Activated CD4-positive, alpha-beta T cell treated with anti-CD3 and anti-CD28 coated beads, Interleukin-2, Interleukin-4, amounts not matched to agents 100 ng/mL and 50 ng/mL, durations not matched to agents 16 hours and 8 hours (primary cell): ENCODE measurements around the gene EMC7.
A peak's percentile ranks its signal among the peaks of the same experiment; 100 is the strongest.
"Not testable (repeated sequence)": the region's sequence is repeated elsewhere in the genome, so short reads cannot be mapped to it uniquely, and the experiment has no call there.

Source experiments
- DNase-seq: peaks from one replicate; pipeline ENCODE4 v3.0.0-alpha.2; 2020; ENCODE audit warnings: low spot score

EMC7 gene

DNA sequence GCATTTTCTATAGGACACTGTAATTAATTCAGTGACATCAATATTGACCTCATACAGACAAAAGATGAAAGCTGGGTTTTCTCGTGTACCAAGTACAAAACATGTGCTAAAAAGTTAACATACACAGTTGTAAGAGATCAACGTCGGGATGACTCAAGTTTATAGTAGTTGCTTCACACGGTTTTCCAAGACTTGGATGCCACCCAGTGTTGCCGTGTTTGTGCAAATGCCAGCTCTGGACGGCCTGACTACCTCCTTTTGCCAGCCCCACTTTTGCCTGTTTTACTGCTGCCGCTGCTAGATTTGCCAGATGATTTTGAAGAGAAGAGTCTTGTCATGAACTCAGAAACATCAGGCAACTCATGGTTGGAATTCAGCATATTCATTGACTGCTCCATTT is 17.6 kb downstream of the EMC7 start:
- DNase-seq = no peak

DNA sequence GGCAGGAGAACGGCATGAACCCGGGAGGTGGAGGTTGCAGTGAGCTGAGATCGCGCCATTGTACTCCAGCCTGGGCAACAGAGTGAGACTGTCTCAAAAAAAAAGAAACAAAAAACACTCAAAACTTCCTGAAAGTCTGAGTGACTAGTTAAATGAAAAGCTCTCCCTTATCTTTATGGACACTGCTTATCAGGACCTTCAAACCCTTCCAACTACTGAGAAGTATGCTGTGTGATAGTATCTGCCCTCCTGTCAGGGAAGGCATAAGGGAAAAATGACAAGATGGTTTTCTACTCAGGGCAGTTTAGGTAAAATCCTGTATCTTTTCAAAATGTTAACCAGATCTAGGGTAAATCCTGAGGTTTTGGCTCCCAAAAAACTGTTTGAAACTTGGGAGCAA is 21.8 kb downstream of the EMC7 start:
- no peak for DNase-seq

DNA sequence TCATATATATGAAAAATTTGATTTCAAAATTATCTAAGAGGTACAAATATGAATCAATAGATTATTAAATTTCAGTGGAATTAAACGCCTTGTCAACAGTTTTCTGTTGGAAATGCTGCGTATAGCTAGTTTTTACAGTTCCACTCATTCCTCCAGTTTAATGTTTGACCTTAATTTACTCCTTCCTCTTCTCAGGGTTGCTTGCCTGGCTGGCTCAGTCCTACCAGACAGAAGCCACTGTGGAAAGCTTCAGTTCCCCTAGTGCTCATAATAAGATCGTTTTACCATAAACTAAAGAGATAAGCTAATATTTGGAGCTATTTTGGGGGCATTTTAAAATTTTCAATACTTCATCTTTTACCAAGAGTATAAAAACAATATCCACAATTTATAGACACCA is 22.8 kb downstream of the EMC7 start:
- DNase-seq = no peak

DNA sequence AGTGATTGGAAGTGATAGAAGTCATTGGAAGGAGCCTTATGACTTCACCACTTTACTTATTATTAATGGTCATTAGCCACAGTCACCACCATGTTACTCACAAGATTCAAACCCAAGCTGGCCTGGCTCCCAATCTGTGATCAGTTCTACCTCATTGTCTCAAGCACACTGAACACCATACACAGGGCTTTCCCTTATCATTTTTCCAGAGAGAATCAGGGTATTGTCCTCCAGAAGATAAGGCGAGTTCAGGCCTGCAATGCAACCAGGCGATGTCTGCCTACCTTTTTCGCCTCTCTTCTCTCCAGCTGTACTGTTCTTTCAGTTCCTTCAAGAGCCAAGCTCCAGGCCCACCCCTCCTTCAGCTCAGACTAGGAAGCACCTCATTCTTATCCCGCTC is 24.9 kb downstream of the EMC7 start:
- DNase-seq = no peak

DNA sequence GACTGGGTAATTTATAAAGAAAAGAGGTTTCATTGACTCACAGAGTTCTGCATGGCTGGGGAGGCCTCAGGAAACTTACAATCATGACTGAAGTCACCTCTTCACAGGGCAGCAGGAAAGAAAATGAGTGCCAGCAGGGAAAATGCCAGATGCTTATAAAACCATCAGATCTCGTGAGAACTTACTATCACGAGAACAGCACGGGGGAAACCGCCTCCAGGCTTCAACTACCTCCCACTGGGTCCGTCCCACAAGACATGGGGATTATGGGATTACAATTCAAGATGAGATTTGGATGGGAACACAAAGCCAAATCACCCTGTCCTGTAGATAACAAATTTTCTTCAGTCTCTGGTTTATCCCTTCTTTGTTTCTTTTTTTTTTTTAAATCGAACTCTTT is 31.7 kb downstream of the EMC7 start:
- no peak for DNase-seq

DNA sequence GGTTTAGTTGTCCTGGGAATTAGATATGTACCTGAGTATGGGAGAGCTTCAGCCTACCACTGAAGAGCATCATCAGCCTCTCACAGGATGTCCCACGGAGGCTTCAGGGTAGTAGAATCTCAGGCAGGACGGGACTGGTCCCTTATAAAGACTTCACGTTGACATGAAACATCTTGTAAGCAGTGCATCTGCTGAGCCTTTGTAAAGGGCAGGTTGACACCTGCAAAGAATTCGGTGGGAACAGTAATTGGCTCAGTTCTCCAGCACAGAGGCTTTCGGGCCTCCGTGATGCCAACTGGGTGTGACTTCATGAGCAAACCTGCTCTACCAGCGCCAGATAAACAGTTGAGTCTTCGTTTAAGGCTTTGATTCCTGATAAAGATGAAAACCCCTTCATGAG is 35.7 kb downstream of the EMC7 start:
- DNase-seq = no peak

DNA sequence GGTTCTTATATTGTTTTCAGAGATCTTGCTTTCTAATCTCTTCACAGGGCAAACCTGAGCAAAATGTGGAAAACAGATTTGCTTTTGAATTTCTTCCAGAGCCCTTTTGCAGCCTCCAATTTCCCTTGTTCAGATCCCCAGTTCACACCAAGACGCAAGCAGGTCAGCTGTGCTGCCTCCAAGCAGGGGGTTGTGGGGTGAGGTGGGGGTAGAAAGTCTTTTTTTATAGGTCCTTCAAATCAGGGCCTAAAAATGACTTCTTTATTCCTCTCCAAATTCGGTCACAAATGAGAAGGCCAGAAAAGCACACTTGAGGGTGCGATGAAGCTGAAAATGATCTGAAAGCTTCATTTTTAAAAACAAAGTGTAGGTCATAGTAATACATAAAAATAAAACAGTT is 36.4 kb downstream of the EMC7 start:
- no peak for DNase-seq

DNA sequence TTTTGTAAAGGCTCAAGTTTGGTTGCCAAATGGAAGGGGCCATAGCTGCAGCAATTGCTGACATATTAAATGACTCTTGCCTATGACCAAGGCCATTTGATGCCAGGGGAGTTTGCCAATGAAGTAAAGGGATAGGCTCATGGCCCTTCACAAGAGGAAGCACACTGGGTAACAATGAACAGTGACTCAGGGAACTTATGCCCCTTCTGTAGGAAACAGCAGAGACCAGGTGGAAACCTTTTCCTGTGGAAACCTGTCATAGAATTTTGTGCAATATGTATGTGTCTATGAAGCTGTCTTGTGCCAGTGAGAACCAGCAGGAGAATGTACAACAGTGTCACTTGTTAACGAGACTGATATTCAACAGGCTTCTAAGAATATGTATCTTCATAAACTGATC is 37.2 kb downstream of the EMC7 start:
- no peak for DNase-seq

DNA sequence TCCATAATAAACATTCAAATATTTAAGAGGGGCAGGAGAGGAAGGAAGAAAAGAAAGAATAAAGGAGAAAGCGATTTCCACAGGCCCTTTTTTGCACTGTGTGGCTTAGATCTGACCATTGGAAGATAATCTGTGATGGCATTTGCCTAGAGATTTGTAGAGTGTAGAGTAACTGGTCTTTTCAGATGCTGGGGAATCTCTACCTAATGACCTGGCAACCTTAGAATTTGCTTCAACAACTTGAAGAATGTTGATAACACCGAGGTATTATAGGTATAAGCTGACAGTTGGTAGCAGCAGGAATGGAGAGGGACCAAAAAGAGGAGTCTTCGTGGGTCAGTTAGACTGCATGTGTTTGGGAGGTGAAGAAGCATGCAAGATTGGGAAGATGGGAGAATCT is 41.7 kb downstream of the EMC7 start:
- no peak for DNase-seq

DNA sequence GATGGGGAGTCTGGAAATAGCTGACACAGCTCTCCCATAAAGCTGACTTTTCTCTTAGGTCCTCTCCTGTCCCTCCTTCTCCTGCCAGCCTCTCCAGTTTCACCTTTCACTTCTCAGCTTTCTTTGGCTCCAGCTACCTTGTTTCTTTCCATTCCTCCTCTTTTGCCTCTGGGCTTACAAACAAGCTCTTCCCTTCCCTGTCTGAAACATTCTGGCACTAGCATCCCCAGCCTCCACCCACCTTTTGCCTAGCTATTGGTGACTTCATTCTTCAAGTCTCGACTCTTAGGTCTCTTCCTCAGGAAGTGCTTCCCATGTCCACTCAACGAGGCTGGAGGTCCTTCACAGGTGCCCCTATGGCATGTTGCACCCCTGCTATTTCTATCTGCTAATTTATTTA is 42.2 kb downstream of the EMC7 start:
- DNase-seq = no peak

DNA sequence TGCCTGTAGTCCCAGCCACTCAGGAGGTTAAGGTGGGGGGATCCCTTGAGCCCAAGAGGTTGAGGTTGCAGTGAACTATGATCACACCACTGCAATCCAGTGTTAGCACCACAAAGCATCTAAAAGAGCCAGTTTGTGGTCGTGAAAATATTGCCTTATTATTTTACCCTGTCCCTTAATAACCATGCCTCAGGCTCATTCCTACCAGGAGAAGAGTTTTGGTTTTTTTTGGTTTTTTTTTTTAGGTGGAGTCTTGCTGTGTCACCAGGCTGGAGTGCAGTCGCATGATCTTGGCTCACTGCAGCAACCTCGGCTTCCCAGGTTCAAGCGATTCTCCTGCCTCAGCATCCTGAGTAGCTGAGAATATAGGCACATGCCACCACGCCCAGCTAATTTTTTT is 44.8 kb downstream of the EMC7 start:
- DNase-seq = no peak

DNA sequence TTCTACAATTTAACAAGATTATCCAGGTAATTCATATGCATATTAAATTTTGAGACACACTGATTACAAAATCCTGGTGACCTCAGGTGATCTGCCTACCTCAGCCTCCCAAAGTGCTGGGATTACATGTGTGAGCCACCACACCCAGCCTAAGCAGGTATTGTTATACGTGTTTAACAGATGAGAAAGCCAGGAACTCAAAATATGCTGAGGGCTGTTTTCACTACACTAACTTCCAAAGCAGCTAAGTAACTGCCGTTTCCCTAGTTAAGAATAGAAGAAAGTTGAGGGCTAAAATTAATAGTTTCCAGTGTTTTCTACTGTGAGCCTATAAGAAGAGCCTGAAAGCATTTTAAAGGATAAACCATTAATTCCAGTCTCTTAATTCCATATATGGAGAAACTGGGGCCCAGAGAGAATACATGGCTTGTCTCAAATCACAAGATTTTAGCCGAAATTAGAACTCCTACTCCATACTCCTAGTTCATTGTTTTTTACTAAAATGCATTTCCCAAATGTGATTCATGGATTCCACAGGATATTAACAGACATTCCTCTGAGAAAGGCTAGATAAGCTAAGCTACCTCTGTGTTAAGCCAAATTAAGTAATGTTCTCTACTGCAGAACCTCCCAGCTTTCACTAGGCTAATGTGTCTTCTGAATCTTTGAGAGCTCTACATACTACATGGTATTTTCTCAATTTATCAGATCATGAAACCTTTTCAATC is 45.6 kb downstream of the EMC7 start:
- DNase-seq = no peak

DNA sequence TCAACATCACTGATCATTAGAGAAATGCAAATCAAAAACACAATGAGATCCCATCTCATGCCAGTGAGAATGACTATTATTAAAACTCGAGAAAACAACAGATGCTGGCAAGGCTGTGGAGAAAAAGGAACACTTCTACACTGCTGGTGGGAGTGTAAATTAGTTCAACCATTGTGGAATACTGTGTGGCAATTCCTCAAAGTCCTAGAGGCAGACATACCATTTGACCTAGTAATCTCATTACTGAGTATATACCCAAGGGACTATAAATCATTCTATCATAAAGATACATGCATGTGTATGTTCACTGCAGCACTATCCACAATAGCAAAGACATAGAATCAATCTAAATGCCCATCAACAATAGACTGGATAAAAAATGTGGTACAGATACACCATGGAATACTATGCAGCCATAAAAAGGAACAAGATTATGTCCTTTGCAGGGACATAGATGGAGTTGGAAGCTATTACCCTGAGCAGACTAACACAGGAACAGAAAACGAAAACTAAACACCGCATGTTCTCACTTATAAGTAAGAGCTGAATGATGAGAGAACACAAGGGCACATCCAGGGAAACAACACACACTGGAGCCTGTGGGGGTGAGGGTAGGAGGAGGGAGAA is 47.5 kb downstream of the EMC7 start:
- DNase-seq = no peak

DNA sequence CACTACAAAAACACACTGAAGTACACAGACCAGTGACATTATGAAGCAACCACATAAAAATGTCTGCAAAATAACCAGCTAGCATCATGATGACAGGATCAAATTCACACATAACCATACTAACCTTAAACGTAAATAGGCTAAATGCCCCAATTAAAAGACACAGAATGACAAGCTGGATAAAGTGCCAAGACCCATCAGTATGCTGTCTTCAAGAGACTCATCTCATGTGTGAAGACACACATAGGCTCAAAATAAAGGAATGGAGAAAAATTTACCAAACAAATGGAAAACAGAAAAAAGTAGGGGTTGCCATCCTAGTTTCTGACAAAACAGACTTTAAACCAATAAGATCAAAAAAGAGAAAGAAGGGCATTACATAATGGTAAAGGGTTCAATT is 51.3 kb downstream of the EMC7 start:
- DNase-seq = not testable (repeated sequence)

DNA sequence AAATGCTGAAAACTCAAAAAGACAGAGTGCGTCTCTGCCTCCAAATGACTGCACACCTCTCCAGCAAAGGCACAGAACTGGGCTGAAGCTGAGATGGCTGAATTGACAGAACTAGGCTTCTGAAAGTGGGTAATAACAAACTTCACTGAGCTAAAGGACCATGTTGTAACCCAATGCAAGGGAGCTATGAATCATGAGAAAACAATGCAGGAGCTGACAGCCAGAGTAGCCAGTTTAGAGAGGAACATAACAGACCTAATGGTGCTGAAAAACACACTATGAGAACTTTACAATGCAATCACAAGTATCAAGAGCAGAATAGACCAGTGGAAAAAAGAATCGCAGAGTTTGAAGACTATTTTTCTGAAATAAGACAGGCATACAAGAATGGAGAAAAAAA is 52.5 kb downstream of the EMC7 start:
- no peak for DNase-seq

DNA sequence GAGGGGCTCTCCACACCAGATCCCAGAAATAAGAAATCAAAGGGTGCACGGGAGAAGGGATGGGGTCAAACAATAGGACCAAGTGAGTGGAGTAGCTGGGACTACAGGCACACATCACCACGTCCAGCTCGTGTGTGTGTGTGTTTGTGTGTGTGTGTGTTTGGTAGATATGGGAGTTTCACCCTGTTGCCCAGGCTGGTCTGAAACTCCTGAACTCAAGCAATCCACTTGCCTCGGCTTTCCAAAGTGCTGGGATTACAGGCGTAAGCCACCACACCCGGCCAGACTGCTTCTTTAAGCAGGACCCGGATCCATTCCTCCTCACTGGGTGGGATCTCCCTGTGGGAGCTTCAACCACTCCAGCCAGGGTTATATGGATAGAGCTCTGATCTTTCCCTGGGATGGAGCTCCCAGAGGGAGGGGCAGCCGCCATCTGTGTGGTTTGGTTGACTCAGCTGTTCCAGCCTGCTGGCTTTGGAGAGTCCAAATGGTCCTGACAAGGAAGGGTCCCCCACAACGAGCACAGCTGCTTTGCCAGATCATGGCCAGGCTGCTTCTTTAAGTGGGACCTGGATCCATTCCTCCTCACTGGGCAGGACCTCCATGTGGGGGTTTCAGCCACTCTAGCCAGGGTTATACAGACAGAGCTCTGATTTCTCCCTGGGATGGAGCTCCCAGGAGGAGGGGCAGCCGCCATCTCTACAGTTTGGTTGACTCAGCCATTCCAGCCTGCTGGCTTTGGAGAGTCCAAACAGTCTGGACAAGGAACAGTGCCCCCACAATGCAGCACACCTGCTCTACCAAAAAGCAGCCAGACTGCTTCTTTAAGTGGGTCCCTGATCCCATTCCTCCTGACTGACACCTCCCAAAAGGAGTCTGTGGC is 53.5 kb downstream of the EMC7 start:
- no peak for DNase-seq

DNA sequence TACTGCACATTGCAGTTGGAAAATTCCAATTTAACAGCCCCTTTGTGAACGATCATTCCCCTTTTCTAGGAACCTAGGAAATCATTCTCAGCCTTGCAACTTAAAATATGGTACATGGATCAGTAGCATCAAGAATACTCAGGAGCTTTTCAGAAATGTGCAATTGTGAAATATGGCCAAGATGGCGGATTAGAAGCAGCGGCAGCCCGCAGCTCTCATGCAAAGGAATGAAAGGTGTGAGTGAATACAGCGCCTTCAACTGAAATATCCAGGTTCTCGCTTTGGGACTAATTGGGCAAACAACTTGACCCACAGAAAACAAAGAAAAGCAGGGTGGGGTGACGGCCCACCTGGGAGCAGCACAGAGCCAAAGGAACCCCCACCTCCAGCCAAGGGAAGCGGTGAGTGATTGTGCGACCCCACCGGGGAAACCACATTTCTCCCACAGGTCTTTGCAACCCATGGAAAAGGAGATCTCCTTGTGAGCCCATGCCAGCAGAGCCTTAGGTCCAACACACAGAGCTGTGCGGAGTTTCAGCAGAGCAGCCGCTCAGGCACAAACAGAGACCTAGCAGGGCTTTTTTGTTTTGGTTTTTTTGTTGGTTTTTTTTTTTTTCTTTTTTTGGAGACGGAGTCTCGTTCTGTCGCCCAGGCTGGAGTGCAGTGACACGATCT is 55.1 kb downstream of the EMC7 start:
- DNase-seq = no peak

DNA sequence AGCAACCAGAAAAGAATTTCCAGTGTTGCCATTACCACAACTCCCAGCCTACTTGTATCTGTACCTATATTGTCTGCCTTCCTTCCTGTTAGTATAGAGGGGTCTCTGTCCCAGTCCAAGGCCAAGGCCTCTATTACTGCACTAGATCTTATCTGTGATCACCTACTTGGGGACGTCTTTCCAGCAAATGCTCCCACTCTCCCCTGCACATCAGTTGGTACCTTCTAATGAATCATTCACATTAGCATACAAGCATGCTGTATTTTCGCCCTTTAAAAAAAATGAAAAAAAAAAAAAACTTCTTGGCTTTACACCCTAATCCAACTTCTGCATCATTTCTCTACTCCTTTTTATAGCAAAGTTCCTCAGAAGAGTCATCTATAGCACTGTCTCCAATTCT is 57.8 kb downstream of the EMC7 start:
- no peak for DNase-seq

DNA sequence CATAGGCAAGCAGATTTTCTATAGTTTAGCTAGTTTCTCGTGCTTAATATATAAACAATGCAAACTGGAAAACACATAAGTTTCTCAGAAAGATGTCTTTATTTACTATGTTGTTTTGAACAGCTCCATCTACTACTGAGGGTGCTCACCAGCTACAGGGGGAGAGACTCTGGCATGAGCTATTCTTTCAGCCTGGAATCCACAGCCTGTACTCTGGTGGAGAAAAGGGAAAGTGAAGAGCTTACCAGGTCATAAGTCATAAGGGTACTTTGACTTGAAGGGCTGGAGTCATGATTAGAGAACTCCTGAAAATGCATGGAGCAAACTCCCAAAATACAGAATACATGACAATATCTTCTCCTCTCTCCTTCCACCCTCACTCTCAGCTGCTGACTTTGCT is 58.3 kb downstream of the EMC7 start:
- no peak for DNase-seq

DNA sequence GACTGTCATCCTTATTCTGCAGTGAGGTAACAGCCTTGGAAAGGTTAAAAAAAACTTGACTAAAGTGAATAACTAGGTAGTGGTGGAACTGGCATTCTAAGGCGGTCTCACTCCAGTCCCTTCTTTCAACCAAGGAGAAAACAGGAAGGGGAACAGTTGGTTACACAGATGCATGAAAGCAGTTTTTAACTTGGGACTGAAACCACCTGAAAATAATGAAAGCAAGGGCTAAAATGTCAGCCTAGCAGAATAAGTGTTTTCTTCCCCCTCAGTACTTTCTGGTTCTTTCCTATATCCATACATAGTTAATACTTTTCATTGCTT is 61.9 kb downstream of the EMC7 start:
- DNase-seq = no peak

DNA sequence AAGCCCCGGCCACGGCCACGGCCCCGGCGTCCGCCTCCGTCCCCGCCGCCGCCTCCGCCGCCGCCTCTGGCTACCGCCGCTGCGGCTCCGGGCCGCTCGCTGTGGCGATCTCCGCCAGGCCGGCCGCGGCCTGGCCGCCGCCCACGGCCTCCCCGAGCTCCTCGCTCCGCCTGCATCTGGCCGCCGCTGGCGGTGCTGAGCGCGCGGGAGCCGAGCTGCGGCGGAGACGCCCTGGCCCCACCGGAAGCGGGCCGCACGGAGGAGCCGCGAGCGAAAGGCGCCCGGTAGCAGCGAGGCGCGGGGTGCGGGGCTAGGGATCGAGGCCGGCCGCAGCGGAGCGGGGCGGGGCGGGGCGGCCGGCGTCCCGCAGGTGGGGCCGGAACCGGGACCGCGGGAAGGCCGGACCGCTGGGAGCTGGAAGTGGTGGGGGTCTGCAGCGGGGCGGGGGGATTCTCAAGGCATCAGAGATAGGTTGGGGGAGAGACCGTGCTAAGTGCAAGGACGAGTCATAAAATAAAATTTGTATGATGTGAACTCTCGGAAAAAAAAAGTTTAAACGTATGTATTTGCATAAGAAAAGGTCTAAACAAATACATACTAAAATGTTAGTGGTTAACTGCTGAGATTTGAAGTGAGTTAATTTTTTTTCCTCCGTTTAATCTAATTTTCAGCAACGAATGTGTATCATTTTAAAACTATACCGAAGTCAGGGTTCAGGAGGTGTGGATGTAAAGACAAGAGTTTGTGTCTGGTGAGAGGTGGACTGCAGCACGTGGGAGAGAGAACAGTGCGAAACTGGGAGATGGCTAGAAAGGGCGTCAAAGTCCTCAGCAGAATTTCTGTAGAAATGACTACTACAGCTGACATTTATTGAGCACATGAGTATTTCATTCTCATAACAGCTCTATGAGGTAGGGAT is 62.5 kb downstream of the EMC7 start, which contains the start of gene AVEN:
Gene AVEN (minus strand): TSS at position 334 of the 919 bp plus-strand sequence. CDS start 158 bp downstream, at position 176.
- DNase-seq = peak; percentile 57
